ENCODE measurements around the gene RIPK1. TPM values are rescaled to one million over a fixed set of nuclear protein-coding genes. Genes with fewer than 3 reads are reported as not detected.

Gene RIPK1
- total RNA-seq, 1 donor from 2014 or later: 19.0 TPM

- no peak for DNase-seq (ENCODE audit: low spot score)
These were observed 11.4 kb downstream of the RIPK1 start for GRCh38 chr6:3079682-3080081.

DNA sequence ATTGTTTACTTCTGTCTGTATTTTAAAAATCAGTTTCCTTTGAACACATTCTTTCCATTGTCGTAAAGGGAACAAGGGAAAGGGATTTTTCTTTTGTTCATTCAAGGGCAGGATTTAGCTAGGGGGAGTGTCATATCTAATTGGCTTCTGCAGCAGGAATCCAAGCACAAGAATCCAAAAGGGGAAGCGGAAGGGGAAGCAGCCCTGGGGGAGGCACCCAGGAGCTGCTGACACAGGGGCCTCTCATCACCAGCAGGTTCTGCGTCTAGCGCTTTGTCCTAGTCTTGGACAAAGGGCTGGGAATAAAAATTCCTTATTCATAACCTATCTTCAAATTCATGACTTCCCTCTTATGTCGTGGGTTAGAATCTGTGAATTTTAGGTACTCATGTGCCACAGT lies 13.7 kb downstream of the RIPK1 start:
- DNase-seq (ENCODE audit: low spot score): peak; percentile 45

- peak; percentile 60 for DNase-seq (ENCODE audit: low spot score)
These were observed 16.8 kb downstream of the RIPK1 start for GRCh38 chr6:3085074-3085473.

DNA sequence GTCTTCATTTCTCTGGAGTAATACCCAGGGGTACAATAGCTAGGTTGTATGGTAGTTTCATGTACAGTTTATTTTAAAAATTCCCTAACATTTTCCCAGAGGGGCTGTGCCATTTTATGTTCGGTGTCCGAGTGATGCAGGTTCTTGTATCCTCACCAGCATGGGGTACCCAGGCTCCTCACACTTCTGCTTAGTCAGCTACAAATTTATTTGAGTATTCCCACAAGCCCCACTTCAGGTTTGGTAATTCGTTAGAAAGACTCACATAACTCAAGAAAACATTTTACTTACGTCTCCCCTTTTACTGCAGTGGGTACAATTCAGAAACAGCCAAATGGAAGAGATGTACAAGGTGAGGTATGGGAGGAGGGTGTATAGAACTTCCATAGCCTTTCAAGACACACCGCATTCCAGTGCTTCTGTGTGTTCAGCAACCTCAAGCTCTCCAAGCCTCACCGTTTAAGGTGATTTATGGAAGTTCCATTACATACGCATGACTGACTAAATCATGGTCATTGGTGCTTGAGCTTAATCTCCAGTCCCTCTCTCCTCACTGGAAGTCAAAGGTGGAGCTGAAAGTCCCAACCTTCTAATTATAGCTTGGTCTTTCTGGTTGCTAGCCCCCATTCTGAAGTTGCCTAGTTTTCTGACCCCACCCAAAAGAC lies 18.1 kb downstream of the RIPK1 start:
- peak; percentile 16 for DNase-seq (ENCODE audit: low spot score)

DNA sequence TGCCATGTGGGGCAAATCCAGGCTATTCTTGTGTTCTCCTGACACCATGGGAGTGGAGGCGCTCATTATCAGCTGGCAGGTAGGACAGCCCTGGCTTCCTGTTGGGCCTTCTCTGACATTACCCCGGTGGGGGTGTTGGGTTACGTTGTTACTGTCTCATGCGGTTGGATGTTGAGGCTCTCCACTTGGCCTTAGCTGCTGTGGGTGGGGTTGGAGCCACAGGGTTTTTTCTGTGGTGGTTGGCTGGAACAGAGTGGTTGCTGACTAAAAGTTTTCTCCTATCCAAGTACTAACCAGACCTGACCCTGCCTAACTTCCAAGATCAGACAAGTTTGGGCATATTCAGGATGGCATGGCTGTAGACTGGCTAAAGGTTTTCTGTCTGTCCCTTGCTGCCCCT lies 20.2 kb downstream of the RIPK1 start:
- DNase-seq (ENCODE audit: low spot score): no peak

GRCh38 chr6:3088968-3089367 lies 20.7 kb downstream of the RIPK1 start:
- peak; percentile 92 for DNase-seq (ENCODE audit: low spot score)

- no peak for DNase-seq (ENCODE audit: low spot score)
These were observed 21.7 kb downstream of the RIPK1 start for GRCh38 chr6:3090013-3090412.

DNA sequence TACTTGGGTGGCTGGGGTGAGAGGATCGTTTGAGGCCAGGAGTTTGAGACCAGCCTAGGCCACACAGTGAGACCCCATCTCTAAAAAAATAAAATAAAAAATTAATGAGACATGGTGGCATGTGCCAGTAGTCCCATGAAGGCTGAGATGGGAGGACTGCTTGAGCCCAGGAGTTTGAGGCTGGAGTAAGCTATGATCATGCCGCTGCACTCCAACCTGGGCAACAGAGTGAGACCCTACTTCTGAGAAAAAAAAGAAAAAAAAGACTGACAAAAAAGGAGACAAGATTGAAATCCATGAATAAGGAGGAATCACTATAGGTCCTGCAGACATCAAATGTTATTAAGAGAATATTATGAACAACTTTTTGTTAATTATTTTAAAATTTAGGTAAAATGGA lies 26.5 kb downstream of the RIPK1 start:
- DNase-seq (ENCODE audit: low spot score): no peak

- no peak for DNase-seq (ENCODE audit: low spot score)
These were observed 34.6 kb downstream of the RIPK1 start for GRCh38 chr6:3102875-3103274.

GRCh38 chr6:3108746-3109414 lies 40.6 kb downstream of the RIPK1 start:
- no peak for DNase-seq (ENCODE audit: low spot score)

- DNase-seq (ENCODE audit: low spot score): no peak
These were observed 41.5 kb downstream of the RIPK1 start for GRCh38 chr6:3109761-3110160.

GRCh38 chr6:3114377-3114776 lies 46.1 kb downstream of the RIPK1 start:
- DNase-seq (ENCODE audit: low spot score): no peak

DNA sequence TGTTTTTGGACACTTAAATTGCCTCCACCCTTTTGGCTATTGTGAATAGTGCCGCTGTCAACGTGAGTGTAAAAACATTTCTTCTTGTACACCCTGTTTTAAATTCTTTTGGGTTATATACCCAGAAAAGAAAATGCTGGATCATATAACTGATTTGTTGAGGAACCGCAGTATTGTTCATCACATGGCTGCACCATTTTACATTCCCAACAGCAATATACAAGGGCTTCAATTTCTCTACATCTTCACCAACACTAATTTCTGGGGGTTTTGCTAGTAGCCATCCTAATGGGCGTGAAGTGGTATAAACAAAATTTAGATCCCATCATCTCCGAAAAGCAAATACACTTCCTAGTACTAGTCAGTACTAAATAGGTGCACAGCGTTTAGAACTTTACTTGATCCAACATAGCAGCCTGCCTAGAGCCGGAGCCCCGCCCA lies 49.6 kb downstream of the RIPK1 start:
- no peak for DNase-seq (ENCODE audit: low spot score)

DNA sequence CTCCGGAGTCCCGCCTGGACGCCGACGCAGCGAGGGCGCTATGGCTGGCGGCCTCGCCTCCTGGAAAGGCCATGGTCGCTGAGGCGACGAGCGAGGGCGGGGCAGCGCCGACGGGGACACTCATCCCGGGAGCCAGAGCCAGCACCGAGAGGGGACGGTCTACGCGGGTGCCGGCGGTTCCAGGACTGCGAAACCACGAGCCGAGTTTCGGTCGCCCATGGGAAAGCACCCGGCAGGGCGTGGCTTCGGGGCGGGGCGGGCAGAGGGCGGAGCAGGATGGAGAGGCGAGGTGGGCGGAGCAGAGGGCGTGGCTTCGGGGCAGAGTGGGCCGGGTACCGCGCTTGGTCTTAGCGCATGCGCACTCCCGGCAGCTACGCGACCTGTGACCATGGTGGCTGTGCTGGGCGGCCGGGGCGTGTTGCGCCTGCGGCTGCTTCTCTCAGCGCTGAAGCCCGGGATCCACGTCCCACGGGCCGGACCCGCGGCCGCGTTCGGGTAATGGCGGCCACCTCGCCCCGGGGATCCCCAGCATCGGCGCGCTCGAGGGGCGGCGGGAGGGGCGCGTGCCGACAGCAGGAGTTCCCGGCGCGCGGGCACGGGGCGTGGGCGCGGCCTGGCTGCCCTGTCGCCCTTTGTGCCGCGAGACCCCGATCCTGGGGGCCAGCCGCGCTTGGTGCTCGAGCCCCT lies 50.2 kb downstream of the RIPK1 start, which contains the start of gene BPHL:
TSS of gene BPHL (plus strand) at position 359 of the 687 bp plus-strand sequence. CDS start at position 389, 30 bp downstream.
- DNase-seq (ENCODE audit: low spot score): peak; percentile 97

- DNase-seq (ENCODE audit: low spot score): no peak
These were observed 50.9 kb downstream of the RIPK1 start for GRCh38 chr6:3119040-3119723.

GRCh38 chr6:3120765-3121089 lies 52.4 kb downstream of the RIPK1 start:
- no peak for DNase-seq (ENCODE audit: low spot score)

- no peak for DNase-seq (ENCODE audit: low spot score)
These were observed 54.5 kb downstream of the RIPK1 start for GRCh38 chr6:3122823-3123182.

- no peak for DNase-seq (ENCODE audit: low spot score)
These were observed 56.4 kb downstream of the RIPK1 start for GRCh38 chr6:3124667-3125066.

GRCh38 chr6:3125815-3126214 lies 57.5 kb downstream of the RIPK1 start:
- DNase-seq (ENCODE audit: low spot score): no peak

DNA sequence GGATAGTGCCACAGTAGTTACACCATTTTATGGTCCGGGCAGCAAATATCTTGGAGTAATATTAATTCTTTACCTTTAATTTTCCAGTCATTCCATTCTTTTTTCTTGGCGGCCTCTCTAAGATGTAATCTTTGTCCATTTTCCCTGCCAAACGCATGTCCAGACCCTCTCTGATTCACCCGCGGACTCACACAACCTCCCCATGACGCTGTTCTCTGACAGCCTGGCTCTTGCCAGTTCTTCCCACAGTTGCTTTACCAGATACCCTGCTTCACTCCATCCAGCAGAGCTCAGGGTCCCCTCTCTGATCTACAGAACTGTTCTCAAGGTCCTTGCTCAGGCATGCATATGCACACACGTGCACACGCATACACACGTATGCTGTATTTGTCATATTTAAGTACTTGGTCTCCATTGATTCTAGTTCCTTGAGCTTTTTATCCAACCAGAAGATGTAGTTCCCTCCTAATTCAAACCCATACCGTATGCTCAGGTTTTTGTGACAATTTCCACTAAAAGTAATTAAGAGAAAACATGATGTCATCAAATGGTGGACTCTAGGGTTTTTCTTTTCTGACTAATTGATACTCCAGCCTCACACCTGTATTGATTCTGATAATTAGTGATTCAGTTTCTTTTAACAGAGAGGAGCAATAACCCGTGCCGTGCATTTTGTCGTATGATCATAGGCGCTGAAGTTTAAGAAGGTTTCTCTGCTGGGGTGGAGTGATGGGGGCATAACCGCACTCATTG lies 60.2 kb downstream of the RIPK1 start:
- DNase-seq (ENCODE audit: low spot score): no peak

GRCh38 chr6:3131695-3132094 lies 63.4 kb downstream of the RIPK1 start:
- DNase-seq (ENCODE audit: low spot score): no peak

GRCh38 chr6:3133515-3133914 lies 65.2 kb downstream of the RIPK1 start:
- no peak for DNase-seq (ENCODE audit: low spot score)

Data from umbilical cord (tissue), 2 donors.